ENCODE results near the gene FABP1.

DNA sequence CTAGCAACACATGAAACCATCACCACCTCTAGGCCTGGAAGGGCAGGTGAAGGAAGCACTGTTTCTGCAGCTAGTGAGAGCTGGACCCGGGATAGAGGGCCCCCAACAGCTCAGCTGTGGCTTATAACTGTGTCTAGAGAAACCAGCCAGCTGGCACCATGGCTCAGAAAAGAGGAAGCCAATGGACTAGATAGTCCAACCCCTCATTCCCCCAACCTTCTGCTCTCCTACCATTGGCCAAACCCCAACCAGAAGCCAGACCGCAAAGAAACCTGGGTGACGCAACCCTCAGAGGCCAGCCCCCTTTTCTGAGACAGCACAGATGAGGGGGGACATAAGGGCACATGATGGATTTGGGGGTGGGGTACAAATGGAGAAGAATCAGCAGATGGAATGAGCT lies 35.9 kb downstream of the FABP1 start:
- TF ChIP-seq EZH2phosphoT487 (IDR thresholded peaks at IDR 0.05; ENCODE audit: borderline replicate concordance, low read length) (no peak), EZH2 (IDR thresholded peaks at IDR 0.05; ENCODE audit: low read length, unreplicated experiment) (no peak)
- TF ChIP-seq, protein P1, sequence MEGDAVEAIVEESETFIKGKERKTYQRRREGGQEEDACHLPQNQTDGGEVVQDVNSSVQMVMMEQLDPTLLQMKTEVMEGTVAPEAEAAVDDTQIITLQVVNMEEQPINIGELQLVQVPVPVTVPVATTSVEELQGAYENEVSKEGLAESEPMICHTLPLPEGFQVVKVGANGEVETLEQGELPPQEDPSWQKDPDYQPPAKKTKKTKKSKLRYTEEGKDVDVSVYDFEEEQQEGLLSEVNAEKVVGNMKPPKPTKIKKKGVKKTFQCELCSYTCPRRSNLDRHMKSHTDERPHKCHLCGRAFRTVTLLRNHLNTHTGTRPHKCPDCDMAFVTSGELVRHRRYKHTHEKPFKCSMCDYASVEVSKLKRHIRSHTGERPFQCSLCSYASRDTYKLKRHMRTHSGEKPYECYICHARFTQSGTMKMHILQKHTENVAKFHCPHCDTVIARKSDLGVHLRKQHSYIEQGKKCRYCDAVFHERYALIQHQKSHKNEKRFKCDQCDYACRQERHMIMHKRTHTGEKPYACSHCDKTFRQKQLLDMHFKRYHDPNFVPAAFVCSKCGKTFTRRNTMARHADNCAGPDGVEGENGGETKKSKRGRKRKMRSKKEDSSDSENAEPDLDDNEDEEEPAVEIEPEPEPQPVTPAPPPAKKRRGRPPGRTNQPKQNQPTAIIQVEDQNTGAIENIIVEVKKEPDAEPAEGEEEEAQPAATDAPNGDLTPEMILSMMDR (conservative IDR thresholded peaks at IDR 0.05; ENCODE audit: low read depth, low read length) = no peak
